Measurements from ENCODE around the gene COX6B2.
"Not testable (repeated sequence)": the region's sequence is repeated elsewhere in the genome, so short reads cannot be mapped to it uniquely, and the experiment has no call there.

DNA sequence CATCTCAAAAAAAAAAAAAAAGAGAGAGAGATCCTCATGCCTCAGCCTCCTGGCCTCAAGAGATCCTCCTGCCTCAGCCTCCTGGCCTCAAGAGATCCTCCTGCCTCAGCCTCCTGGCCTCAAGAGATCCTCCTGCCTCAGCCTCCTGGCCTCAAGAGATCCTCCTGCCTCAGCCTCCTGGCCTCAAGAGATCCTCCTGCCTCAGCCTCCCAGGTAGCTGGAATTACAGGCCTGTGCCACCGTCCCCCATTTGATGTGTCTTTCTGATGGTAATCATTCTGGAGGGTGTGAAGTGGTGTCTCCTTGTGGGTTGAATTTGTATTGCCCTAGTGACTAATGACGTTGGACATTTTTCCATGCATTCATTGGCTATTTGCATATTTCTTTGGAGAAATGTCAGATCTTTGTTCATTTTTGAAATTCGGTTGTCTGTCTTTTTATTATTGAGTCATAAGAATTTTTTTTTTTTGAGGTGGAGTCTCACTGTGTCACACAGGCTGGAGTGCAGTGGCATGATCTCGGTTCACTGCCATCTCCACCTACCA is 25.7 kb downstream of the COX6B2 start:
- TF ChIP-seq POLR2A, CTCF, POLR2AphosphoS5, EP300 (IDR thresholded peaks at IDR 0.05): not testable (repeated sequence)
